Epidermal melanocyte (primary cell): Measurements from ENCODE around the gene CKMT1A.

Experiments used
- DNase-seq: peaks from one replicate; pipeline ENCODE4 v3.0.0; 2011; ENCODE audit warnings: low spot score; ENCODE audit not compliant: insufficient read length

Gene CKMT1A

DNA sequence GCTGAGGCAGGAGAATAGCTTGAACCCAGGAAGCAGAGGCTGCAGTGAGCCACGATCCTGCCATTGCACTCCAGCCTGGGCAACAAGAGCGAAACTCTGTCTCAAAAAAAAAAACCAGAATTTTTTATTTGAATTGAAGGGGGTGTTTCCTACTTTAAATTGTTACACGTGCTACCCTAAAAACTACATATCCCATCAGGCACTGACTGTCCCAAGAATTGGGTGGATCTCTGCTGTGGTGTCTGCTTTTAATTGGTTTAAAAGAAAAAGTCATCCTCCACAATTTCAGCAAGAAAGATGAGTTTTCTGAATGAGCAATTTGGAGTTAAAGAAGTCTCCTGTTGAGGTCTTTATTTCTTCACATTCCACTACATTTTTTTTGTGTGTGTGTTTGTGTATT lies 54.7 kb downstream of the CKMT1A start:
- DNase-seq = no peak
